ENCODE data around the gene KCNK7.

GRCh38 chr11:65637794-65638419 is 42.3 kb upstream of the KCNK7 start, which contains the start of gene SIPA1:
- peak in 5 of 6 experiments; percentile 31 to 63 (median 32) for TF ChIP-seq CTCF (IDR thresholded peaks at IDR 0.05)
- TF ChIP-seq POLR2A (IDR thresholded peaks at IDR 0.05), result peak in 3 of 4 donors; percentile 28 to 88 (median 84)
